Measurements from ENCODE around the gene ITGAD.

The ITGAD gene

GRCh38 chr16:31393056-31393455 is at the start of gene ITGAD:
ITGAD (plus strand) TSS chr16:31393335; CDS start chr16:31393361, 26 bp downstream.
- no peak for DNase-seq (ENCODE audit: low read depth in 2 of 3, low spot score in 1 of 3)

GRCh38 chr16:31344712-31345111 is 48.4 kb upstream of the ITGAD start:
- no peak for DNase-seq (ENCODE audit: low read depth in 2 of 3, low spot score in 1 of 3)

- DNase-seq (ENCODE audit: low read depth in 2 of 3, low spot score in 1 of 3): no peak
Measured at GRCh38 chr16:31347445-31347844, 45.7 kb upstream of the ITGAD start.

GRCh38 chr16:31348579-31348978 is 44.6 kb upstream of the ITGAD start:
- no peak for DNase-seq (ENCODE audit: low read depth in 2 of 3, low spot score in 1 of 3)

GRCh38 chr16:31350275-31351005 is 42.7 kb upstream of the ITGAD start:
- no peak for DNase-seq (ENCODE audit: low read depth in 2 of 3, low spot score in 1 of 3)

GRCh38 chr16:31351246-31351941 is 41.7 kb upstream of the ITGAD start:
- DNase-seq (ENCODE audit: low read depth in 2 of 3, low spot score in 1 of 3): no peak

- peak in 2 of 3 donors; percentile 11 to 33 for DNase-seq (ENCODE audit: low read depth in 2 of 3, low spot score in 1 of 3)
Measured at GRCh38 chr16:31351942-31352325, 41.2 kb upstream of the ITGAD start.

GRCh38 chr16:31352376-31353115 is 40.6 kb upstream of the ITGAD start:
- DNase-seq (ENCODE audit: low read depth in 2 of 3, low spot score in 1 of 3): no peak

GRCh38 chr16:31354394-31355291 is 38.5 kb upstream of the ITGAD start, which contains the start of gene ITGAX:
ITGAX (plus strand) TSS chr16:31355176; CDS start chr16:31355255, 79 bp downstream.
- peak; percentile 63 to 69 (median 65) for DNase-seq (ENCODE audit: low read depth in 2 of 3, low spot score in 1 of 3)

- no peak for DNase-seq (ENCODE audit: low read depth in 2 of 3, low spot score in 1 of 3)
Measured at GRCh38 chr16:31355431-31356100, 37.6 kb upstream of the ITGAD start.

GRCh38 chr16:31356566-31357323 is 36.4 kb upstream of the ITGAD start:
- DNase-seq (ENCODE audit: low read depth in 2 of 3, low spot score in 1 of 3): no peak

GRCh38 chr16:31357324-31358109 is 35.6 kb upstream of the ITGAD start:
- DNase-seq (ENCODE audit: low read depth in 2 of 3, low spot score in 1 of 3): no peak

- DNase-seq (ENCODE audit: low read depth in 2 of 3, low spot score in 1 of 3): no peak
Measured at GRCh38 chr16:31360251-31360650, 32.9 kb upstream of the ITGAD start.

- DNase-seq (ENCODE audit: low read depth in 2 of 3, low spot score in 1 of 3): no peak
Measured at GRCh38 chr16:31361201-31362110, 31.7 kb upstream of the ITGAD start.

GRCh38 chr16:31362476-31363405 is 30.4 kb upstream of the ITGAD start:
- DNase-seq (ENCODE audit: low read depth in 2 of 3, low spot score in 1 of 3): no peak

- DNase-seq (ENCODE audit: low read depth in 2 of 3, low spot score in 1 of 3): no peak
Measured at GRCh38 chr16:31363721-31364120, 29.4 kb upstream of the ITGAD start.

- no peak for DNase-seq (ENCODE audit: low read depth in 2 of 3, low spot score in 1 of 3)
Measured at GRCh38 chr16:31364421-31364820, 28.7 kb upstream of the ITGAD start.

All from stimulated activated CD4-positive, alpha-beta T cell treated with anti-CD3 and anti-CD28 coated beads, Interleukin-12 subunit alpha, Interleukin-12 subunit beta, amount 100 ng/mL, for 48 hours (primary cell).